Measurements from ENCODE around the gene CTCFL. TPM values are rescaled to one million over a fixed set of nuclear protein-coding genes. Genes with fewer than 3 reads are reported as not detected.

CTCFL gene
- total and polyA plus RNA-seq, 2 of the 13 experiments (the other 11 are each of a cell fraction or from before 2014, with no cell fraction given) = 0.04 TPM; not detected in 1

- H3K9ac ChIP-seq (ENCODE audit: insufficient read depth, low read depth, low read length) = no peak overlapping the region
- no peaks in the 10 kb centered on the region for H3K9me3 ChIP-seq (ENCODE audit: low read length)
- H4K20me1 ChIP-seq (ENCODE audit: insufficient read depth, low read length) = no peaks in the 10 kb centered on the region
- no peak overlapping the region for H3K4me2 ChIP-seq (ENCODE audit: low read depth, low read length)
- in situ Hi-C loops (cut with HindIII; ENCODE audit: extremely low pct_ligation_motif_present, low pct_unique_long_range_greater_than_20kb) (no loop called here), intact Hi-C loops (cut with micrococcal nuclease; ENCODE audit: unreplicated experiment) (no loop called here)
- CTCF ChIA-PET (ENCODE audit: low intra/inter-chr PET ratio, low total read pairs) = interaction anchor here (1.3 to 5.7 kb wide), 4 partner anchors 11 to 68 kb away, joined by 6 to 140 read pairs (median 16); no protein-coding TSS in a partner anchor
- H3K4me1 ChIP-seq (ENCODE audit: insufficient read depth, low read length) = peaks cover 46% of the 10 kb centered on the region
- H3K27ac ChIP-seq (ENCODE audit: extremely low read length, insufficient read depth, low read length) = no peak overlapping the region
- BruUV-seq (replicated peaks) = no TSS peak
- WGBS (ENCODE audit: low lambda C conversion rate) = 70% methylated on average over 10 of the region's 10 CpGs
- ATAC-seq (no peak), DNase-seq (ENCODE audit: low spot score) (no peak), FAIRE-seq (no peak)
- peaks cover 2 to 29% of the 10 kb centered on the region in 2 experiments; a peak in 2 of 5 replicates for H3K27me3 ChIP-seq (ENCODE audit: control insufficient read depth in 1 of 2, insufficient read depth in 2 of 2, low read length in 2 of 2)
- H2AFZ ChIP-seq (ENCODE audit: low read length) = no peak overlapping the region
- H3K4me3 ChIP-seq (replicated peaks in 1 of 3; ENCODE audit: insufficient read depth in 1 of 3, low read depth in 2 of 3, low read length in 3 of 3) = no peak overlapping the region
- no peaks in the 10 kb centered on the region for H3K79me2 ChIP-seq (ENCODE audit: insufficient read depth, low read length)
- POLR2A ChIA-PET = no interaction called here
- no peaks in the 10 kb centered on the region for H3K36me3 ChIP-seq (replicated peaks in 1 of 2; ENCODE audit: control insufficient read depth in 1 of 2, insufficient read depth in 2 of 2, low read length in 2 of 2)
- TF ChIP-seq ZNF431 (CRISPR knock-in tag; IDR thresholded peaks at IDR 0.05; ENCODE audit: borderline replicate concordance, low read depth) = no peak
- no peak for TF ChIP-seq MXI1 (IDR thresholded peaks at IDR 0.05; ENCODE audit: borderline replicate concordance, low read depth, low read length)
- TF ChIP-seq FOXO1 (CRISPR knock-in tag; IDR thresholded peaks at IDR 0.05) = no peak
- no peak for TF ChIP-seq U2AF2 (IDR thresholded peaks at IDR 0.05; ENCODE audit: low read depth, low read length)
- TF ChIP-seq, protein P1, sequence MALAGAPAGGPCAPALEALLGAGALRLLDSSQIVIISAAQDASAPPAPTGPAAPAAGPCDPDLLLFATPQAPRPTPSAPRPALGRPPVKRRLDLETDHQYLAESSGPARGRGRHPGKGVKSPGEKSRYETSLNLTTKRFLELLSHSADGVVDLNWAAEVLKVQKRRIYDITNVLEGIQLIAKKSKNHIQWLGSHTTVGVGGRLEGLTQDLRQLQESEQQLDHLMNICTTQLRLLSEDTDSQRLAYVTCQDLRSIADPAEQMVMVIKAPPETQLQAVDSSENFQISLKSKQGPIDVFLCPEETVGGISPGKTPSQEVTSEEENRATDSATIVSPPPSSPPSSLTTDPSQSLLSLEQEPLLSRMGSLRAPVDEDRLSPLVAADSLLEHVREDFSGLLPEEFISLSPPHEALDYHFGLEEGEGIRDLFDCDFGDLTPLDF (CRISPR knock-in tag; IDR thresholded peaks at IDR 0.05) = no peak
- no peak for TF ChIP-seq ZBTB39 (CRISPR knock-in tag; IDR thresholded peaks at IDR 0.05)
- TF ChIP-seq, protein P2, sequence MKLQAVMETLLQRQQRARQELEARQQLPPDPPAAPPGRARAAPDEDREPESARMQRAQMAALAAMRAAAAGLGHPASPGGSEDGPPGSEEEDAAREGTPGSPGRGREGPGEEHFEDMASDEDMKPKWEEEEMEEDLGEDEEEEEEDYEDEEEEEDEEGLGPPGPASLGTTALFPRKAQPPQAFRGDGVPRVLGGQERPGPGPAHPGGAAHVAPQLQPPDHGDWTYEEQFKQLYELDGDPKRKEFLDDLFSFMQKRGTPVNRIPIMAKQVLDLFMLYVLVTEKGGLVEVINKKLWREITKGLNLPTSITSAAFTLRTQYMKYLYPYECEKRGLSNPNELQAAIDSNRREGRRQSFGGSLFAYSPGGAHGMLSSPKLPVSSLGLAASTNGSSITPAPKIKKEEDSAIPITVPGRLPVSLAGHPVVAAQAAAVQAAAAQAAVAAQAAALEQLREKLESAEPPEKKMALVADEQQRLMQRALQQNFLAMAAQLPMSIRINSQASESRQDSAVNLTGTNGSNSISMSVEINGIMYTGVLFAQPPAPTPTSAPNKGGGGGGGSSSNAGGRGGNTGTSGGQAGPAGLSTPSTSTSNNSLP (IDR thresholded peaks at IDR 0.05; ENCODE audit: low read depth, low read length) = no peak
- TF ChIP-seq, protein P3, sequence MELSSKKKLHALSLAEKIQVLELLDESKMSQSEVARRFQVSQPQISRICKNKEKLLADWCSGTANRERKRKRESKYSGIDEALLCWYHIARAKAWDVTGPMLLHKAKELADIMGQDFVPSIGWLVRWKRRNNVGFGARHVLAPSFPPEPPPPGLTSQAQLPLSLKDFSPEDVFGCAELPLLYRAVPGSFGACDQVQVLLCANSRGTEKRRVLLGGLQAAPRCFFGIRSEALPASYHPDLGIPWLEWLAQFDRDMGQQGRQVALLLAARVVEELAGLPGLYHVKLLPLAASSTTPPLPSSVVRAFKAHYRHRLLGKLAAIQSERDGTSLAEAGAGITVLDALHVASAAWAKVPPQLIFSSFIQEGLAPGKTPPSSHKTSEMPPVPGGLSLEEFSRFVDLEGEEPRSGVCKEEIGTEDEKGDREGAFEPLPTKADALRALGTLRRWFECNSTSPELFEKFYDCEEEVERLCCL (CRISPR knock-in tag; IDR thresholded peaks at IDR 0.05; ENCODE audit: borderline replicate concordance) = no peak
- TF ChIP-seq, protein P4, sequence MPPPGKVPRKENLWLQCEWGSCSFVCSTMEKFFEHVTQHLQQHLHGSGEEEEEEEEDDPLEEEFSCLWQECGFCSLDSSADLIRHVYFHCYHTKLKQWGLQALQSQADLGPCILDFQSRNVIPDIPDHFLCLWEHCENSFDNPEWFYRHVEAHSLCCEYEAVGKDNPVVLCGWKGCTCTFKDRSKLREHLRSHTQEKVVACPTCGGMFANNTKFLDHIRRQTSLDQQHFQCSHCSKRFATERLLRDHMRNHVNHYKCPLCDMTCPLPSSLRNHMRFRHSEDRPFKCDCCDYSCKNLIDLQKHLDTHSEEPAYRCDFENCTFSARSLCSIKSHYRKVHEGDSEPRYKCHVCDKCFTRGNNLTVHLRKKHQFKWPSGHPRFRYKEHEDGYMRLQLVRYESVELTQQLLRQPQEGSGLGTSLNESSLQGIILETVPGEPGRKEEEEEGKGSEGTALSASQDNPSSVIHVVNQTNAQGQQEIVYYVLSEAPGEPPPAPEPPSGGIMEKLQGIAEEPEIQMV (CRISPR knock-in tag; IDR thresholded peaks at IDR 0.05; ENCODE audit: low read depth) = no peak
- no peak for TF ChIP-seq HES4 (CRISPR knock-in tag; IDR thresholded peaks at IDR 0.05; ENCODE audit: borderline replicate concordance)
- TF ChIP-seq ARHGAP35 (CRISPR knock-in tag; IDR thresholded peaks at IDR 0.05; ENCODE audit: borderline replicate concordance) = no peak
- no peak for TF ChIP-seq RXRB (CRISPR knock-in tag; IDR thresholded peaks at IDR 0.05; ENCODE audit: borderline replicate concordance)
- no peak for TF ChIP-seq CCDC6 (CRISPR knock-in tag; IDR thresholded peaks at IDR 0.05)
- TF ChIP-seq PLRG1 (conservative IDR thresholded peaks at IDR 0.05) = no peak
Observed at GRCh38 chr20:57525328-57526086, 567 bp upstream of the CTCFL start.
